ENCODE data around the gene TEX55.
"Not testable (repeated sequence)": the region's sequence is repeated elsewhere in the genome, so short reads cannot be mapped to it uniquely, and the experiment has no call there.

TEX55 gene

GRCh38 chr3:119145500-119146167 is at the start of gene TEX55:
Gene TEX55 (plus strand): TSS chr3:119146165. CDS start chr3:119146190, 25 bp downstream.
- DNase-seq = peak; percentile 65

- no peak for DNase-seq
Observed at GRCh38 chr3:119098003-119098402, 48.0 kb upstream of the TEX55 start.

DNA sequence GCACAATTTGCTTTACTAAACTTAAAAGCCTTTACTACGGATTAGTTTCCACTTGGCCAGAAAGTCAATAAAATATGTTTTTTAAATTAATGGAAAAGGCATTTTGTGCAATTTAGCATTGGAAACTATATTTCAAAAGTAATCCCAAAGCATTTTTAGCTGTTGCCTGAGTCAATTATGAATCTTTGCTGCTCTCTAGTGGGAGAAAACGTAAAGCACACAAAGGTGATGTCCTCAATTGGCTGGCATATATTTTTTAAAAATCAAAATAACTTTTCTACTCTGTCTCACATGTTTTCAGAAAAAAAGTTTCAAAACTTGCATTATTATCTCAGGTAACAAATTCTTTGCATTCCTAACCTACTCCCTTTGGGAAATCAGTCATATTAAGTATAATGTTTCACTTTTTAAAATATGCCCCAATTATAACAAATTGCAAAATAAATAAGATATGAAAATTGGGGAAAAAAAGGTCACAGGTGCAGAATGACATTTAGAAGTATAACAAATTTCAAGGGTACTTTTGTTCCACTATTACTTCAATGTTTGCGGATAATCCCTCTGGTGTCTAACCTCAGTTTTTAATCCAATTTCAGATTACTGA is 47.2 kb upstream of the TEX55 start:
- DNase-seq = peak; percentile 1

DNA sequence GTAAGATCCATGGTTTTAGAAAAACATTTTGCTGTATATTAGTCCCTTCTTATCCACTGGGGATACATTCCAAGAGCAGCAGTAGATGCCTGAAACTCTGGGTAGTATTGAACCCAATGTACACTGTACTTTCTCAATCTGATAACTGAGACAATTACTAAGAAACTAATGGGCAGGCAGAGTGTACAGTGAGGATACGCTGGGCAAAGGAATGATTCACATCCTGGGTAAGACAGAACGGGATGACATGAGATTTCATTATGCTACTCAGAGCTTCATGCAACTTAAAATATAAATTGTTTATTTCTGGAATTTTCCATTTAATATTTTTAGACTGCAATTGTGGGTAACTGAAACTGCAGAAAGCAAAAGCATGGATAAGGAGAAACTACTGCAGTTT is 46.2 kb upstream of the TEX55 start:
- DNase-seq = no peak

- DNase-seq = no peak
Observed at GRCh38 chr3:119104031-119104430, 41.9 kb upstream of the TEX55 start.

GRCh38 chr3:119118330-119118729 is 27.6 kb upstream of the TEX55 start:
- not testable (repeated sequence) for DNase-seq

DNA sequence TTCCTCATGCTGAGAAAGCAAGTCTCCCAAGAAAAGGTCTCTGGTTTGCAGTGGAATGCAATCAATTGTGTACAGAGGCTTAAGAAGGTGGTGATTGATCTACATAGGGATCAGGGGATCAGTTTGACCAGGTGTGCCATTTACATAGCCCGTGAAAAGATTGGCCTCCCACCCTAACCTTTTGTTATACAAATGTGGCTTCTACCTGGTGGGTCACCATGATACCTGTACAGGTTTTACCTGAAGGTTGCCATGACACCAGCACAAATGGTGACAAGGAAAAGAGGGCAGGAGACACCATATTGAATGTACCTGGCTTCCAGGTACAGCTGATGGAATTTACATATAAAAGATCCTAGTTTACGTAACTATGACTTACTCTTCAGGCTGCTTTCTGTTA is 25.5 kb upstream of the TEX55 start:
- no peak for DNase-seq

- no peak for DNase-seq
Observed at GRCh38 chr3:119122350-119122749, 23.6 kb upstream of the TEX55 start.

- no peak for DNase-seq
Observed at GRCh38 chr3:119125342-119125741, 20.6 kb upstream of the TEX55 start.

GRCh38 chr3:119125742-119126504 is 20.0 kb upstream of the TEX55 start:
- no peak for DNase-seq

- not testable (repeated sequence) for DNase-seq
Observed at GRCh38 chr3:119130291-119130690, 15.7 kb upstream of the TEX55 start.

GRCh38 chr3:119132291-119132690 is 13.7 kb upstream of the TEX55 start:
- not testable (repeated sequence) for DNase-seq

- not testable (repeated sequence) for DNase-seq
Observed at GRCh38 chr3:119139360-119139759, 6.6 kb upstream of the TEX55 start.

DNA sequence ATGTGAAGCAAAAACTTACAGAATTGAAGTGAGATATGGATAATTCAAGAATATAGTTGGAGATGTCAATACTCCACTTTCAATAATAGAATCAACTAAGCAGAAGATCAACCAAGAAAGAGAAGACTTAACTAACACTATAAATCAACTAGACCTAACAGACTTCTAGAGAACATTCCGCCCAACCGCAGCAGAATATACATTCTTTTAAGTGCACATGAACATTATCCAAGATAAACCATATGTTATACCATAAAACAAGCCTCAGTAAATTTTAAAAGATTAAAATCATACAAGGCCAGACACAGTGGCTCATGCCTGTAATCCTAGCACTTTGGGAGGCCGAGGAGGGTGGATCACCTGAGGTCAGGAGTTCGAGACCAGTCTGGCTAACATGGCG is 5.5 kb upstream of the TEX55 start:
- DNase-seq = no peak

- DNase-seq = no peak
Observed at GRCh38 chr3:119145128-119145499, 851 bp upstream of the TEX55 start.

DNA sequence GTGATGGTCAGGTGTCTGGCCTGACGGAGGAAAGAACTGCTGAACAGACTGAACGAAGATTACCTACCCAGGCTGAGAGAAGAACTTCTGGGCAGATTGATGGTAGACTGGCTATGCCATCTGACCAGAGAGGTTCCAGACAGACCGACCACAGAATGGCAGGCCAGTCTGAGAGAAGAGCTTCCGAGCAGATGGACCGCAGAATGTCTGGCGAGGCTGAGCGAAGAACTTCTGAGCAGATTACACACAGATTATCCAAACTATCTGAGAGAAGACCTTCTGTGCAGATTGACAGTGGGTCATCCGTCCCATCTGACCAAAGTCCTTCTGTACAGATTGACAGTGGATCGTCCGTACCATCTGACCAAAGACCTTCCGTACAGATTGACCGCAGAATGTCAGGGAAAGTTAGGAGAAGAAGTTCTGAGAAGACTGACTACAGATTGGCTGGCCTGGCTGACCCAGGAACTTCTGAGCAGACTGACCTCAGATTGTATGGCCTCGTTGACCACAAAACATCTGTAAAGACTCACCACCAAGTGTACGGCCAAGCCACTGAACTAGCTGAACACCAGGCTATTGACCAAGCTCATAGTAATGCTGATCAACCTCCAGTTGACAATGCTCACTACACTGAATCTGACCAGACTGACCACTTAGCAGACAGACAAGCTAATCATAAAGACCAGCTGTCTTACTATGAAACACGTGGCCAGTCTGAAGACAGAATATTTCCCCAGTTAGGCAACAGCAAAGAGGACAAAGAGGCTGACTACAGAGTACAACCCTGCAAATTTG is 812 bp downstream of the TEX55 start:
- no peak for DNase-seq

DNA sequence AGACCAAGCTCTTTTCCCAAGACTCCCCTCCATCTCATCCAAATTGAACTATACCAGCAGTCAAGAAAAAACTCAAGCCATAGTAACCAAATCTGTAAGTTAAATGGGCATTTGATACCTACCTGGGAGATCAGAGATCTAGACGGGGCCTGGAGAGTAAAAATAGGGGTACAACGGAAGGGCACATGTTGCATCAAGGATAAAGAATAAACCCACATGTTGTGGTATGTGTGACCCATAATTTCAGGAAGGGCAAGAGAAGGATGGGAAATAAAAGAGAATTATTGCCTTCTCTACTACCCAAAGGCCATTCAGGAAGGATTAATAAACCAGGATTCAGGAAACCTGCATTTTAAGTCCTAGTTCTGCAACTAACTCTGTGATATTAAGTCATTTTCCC is 1.5 kb downstream of the TEX55 start:
- DNase-seq = no peak

GRCh38 chr3:119148493-119149180 is 2.7 kb downstream of the TEX55 start:
- DNase-seq = no peak

DNA sequence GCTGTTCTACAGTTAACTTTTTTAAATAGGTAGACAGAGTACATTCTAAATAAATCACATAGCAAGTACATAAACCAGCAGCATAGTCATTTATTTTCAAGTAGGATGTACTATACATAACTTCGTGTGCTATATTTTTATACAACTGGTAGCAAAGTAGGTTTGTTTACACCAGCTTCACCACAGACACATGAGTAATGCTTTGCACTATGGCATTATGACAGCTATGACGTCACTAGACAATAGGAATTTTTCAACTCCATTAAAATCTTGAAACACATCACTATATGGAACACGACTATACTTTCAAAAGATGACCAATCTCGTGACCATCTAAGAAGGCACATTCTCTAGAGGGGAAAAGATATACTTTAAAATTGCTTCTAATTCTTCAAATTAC is 3.5 kb downstream of the TEX55 start:
- no peak for DNase-seq

- no peak for DNase-seq
Observed at GRCh38 chr3:119156868-119157267, 10.9 kb downstream of the TEX55 start.

- no peak for DNase-seq
Observed at GRCh38 chr3:119157971-119158370, 12.0 kb downstream of the TEX55 start.

DNA sequence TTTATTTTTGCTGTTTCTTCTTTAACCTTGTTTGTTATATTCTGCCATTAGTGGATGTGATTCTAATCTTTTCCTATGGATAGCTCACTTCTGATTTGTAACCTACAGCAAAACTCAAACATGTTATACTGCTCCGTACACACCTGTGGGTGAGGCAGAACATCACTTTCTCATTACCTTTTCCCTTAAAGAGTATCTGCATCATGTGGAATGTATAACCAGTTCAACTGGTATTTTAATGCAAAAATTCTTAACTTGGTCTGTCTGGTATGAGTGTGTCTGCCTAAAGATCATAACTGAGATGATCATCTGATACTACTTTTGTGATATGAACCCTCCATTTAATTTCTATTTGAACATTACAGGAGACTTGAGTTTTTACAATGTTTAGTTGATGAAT is 14.4 kb downstream of the TEX55 start:
- DNase-seq = no peak

- DNase-seq = no peak
Observed at GRCh38 chr3:119160815-119161214, 14.8 kb downstream of the TEX55 start.
